Keratinocyte (primary cell): ENCODE measurements around the gene ATG4B.

Source experiments
- CTCF ChIP-seq, 3 experiments: IDR thresholded peaks in 1 of 3; conservative IDR thresholded peaks in 1 of 3; optimal IDR thresholded peaks in 1 of 3; 2 replicates in 2 of 3; 3 replicates in 1 of 3; pipeline versions ENCODE3 to v1.5.1; 2011; ENCODE audit warnings: low read length in 3 of 3, mild to moderate bottlenecking in 3 of 3, moderate library complexity in 2 of 3, control low read depth in 1 of 3, inconsistent platforms in 1 of 3; ENCODE audit not compliant: insufficient read depth in 2 of 3; ENCODE audit errors: extremely low read depth in 1 of 3
- EZH2 ChIP-seq: IDR thresholded peaks from one replicate; pipeline ENCODE4 v1.6.1; 2012; ENCODE audit warnings: inconsistent platforms, mild to moderate bottlenecking, low read length, moderate library complexity

GRCh38 chr2:241673189-241673663 is 35.7 kb downstream of the ATG4B start:
- TF ChIP-seq CTCF (optimal IDR thresholded peaks at IDR 0.05 in 1 of 3, IDR thresholded peaks at IDR 0.05 in 1 of 3, conservative IDR thresholded peaks at IDR 0.05 in 1 of 3; ENCODE audit: extremely low read depth in 1 of 3, insufficient read depth in 2 of 3, low read length in 3 of 3) (no peak), EZH2 (no peak)
